ENCODE data around the gene IQCM.

The IQCM gene, protein sequence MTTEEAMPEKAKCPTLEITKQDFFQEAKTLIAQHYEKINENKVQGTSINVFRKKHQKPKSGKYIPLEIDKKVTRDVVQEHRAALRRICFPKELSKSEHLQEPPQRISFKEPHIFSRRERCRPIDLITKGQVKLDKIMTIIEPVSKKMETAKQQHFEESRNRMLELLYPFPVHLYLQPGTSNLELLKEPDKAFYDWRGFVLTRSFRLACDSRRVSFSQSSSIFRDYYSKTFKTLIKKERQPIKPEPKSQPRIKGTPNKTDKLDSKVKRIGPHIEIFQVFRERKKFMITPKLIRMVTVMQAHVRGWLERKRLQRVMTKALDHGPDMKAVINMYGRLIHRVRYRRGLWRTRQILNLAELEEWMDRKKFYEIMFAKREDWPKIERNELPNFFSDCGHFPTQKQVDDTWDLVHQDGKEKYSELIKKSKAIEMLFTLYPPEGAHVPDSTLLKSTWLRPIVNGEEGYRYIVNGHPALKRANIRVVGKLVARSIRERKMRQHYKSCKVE

DNA sequence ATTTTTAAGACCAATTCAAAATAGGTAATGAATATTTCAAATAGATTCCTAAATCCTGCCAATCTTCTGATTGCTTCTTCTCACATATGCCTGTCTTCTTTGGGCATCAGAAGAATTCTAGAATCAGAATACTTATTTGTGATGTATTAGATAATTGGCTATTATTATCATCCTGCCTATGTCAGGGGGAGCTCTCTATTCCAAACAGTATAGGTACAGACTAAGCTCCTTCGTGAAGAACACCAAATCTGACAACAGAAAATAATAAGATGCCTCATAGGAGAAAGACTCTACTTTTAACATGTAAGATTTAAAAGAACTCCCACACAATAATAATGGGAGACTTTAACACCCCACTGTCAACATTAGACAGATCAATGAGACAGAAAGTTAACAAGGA, at the start of gene IQCM:
IQCM (minus strand) TSS at position 101 of the 400 bp plus-strand sequence. CDS start 73,152 bp downstream, outside the sequence.
- no peak for DNase-seq (ENCODE audit: low spot score)

DNA sequence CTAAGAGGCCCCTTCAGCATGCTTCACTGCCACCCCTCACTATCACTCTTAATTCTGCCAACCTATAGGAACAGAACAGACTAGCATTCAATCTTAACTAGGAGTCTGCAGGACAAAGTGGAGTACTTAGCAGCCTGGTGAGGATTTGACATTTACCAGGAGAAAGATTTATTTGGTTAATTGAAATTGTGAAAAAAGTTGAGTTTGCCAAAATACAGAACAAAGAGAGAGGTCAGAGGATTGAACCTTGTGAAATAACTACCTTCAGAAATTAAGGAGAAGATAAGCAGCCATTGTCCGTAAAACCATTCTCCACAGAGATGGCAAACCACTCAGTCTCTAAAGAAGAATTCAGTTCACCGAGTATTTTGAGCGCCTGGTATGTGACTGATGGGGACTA, 41.8 kb upstream of the IQCM start:
- DNase-seq (ENCODE audit: low spot score) = no peak

DNA sequence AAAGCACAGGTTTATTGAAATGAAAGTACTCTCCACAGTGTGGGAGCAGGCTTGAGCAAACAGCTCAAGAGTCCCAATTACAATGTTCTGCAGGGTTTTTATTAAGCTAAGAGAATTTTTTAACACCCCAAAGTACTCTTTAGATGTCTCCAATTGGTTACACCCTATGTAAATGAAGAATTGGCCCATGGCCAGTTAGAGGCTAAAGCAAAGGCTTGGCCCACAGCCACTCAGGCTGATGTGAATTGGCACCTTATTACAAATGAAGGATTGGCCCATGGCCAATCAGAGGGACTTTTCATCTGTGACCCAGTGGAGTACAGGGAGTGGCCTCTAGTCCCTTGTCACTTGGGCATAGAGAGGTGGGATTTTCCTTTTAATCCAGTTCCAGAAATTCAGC, 30.1 kb upstream of the IQCM start:
- no peak for DNase-seq (ENCODE audit: low spot score)

DNA sequence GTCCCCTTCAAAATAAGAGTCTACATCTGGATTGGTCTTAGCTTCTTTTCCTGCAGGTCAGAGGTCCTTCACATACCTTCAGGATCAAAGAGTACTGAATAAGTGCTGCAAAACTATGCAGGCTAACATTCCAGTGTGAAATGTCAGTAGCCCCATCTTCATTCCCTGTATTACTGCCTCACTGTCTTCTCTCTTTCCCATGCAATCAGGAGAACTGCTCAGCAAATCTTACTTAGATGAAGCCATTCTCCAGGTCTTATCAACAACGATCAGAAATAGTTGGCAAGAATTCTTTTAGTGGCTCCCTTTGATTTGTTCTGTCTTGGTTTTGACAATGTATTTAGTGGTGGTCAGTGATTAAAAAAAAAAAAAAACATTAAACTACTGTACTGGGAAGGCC, 26.0 kb upstream of the IQCM start:
- DNase-seq (ENCODE audit: low spot score) = no peak

DNA sequence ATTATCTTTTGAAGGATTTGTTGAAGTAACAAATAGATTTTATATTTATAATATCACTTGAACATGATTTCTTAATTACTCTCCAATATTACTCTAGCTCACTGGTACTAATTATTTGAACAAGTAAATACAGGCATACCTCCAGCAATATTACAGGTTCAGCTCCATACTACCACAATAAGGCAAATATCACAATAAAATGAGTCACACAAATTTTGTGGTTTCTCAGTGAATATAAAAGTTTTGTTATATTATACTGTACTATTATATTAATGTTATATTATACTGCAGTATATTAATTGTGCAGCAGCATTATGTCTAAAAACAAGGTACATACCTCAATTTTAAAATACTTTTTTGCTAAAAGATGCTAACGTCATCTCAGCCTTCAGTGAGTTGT, 22.4 kb upstream of the IQCM start:
- DNase-seq (ENCODE audit: low spot score) = no peak

DNA sequence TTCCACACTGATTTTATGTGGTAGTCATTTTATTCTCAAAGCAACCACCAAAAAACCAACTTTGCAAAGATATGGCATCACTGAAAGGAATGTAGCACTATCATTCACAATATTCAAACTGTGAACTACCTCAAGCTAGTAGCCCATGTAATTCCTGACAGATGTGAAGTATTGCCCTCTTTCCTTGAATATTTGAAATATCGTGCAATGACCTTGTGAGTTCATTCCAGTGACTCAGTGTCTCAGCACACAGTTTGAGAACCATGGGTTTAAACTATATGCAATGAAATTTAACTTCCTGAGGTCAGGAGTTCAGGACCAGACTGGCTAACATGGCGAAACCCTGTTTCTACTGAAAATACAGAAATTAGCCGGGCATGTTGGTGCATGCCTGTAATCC, 20.9 kb upstream of the IQCM start:
- no peak for DNase-seq (ENCODE audit: low spot score)

DNA sequence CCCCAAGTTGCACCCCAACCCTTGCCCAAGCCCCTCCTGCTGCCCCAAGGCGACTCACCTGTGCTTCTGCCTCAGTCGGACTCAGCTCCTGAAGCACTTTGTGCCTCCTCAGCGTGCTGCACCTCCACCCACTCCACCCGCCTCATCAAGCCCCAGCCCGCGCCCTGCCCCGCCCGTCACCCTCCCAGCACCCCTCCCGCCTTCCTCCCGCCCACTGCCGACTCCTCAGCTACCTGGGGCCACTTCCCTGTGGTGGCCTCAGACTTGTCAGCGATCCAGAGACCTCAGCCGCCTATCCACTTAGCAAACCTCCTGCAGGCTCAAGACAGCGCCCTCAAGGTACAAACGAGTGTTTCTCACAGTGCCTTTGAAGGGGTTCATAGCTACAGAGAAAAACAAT, 19.6 kb upstream of the IQCM start:
- DNase-seq (ENCODE audit: low spot score) = no peak

DNA sequence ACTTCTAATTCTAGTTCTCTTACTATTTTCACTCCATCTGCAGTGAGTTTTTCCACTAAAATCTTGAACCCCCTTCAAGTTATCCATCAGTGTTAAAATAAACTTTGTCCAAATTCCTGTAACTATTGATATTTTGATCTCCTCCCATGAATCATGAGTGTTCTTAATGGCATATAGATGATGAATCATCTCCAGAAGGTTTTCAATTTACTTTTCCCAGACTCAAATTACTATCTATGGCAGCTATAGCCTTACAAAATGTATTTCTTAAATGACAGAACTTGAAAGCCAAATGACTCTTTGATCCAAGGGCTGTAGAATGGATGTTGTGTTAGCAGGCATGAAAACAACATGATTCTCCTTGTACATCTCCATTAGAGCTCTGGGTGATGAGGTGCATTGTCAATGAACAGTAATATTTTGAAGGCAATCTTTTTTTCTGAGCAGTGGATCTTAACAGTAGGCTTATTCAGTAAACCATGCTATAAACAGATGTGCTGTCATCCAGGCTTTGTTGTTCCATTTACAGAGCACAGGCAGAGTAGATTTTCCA, 16.1 kb upstream of the IQCM start:
- DNase-seq (ENCODE audit: low spot score) = no peak

DNA sequence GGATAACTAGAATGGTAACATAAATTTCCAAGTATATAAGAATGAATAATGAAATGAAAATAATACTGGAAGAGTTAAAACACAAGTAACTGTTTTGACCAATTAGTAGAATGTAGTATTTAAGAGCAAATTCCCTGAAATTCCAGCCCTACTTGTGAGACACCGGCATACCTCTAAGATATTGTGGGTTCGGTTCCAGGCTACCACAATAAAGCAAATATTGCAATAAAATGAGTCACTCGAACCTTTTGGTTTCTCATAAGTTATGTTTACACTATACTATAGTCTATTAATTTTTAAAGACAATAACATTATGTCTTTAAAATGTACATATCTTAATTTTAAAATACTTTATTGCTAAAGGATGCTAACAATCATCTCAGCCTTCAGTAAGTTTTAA, 15.2 kb upstream of the IQCM start:
- no peak for DNase-seq (ENCODE audit: low spot score)

DNA sequence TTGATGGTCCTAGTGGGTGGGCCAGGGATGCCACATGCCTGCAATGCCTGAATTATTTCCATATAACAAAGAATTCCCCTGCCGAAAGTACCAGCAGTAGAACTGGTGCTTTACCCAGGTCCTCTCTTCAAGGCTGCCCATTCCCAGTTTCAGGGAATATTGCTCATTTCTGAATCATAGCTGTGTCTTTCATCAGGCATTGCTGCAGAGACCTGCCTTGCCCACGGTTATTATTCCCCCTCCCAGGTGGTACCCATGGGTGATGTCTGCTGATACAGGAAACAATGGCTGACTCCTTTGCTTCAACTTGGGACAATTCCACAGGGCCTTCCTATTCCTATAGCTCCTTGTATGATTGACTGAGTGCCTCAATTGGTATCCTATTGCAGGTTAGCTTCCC, 9.7 kb upstream of the IQCM start:
- DNase-seq (ENCODE audit: low spot score) = no peak

DNA sequence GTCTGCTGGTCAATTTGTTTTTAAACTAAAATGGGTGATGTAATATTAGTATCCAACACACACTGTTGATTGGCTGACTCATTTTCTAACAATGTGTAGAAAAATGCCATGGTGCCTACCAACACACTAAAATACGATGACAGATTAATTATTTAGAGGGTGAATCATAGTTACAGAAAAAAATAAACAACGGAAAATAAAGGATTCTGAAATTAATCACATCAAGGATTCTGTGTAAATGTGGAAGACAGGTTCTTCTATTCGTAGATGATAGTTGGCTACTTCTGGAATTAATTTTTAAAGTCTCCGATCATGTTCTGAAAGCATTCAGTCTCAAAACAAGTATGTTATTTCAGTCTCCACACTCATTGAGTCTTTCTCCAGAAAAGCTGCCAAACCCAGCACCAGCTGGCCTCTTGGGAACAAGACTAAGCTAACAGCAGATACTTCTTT, 8.2 kb upstream of the IQCM start:
- DNase-seq (ENCODE audit: low spot score) = no peak

DNA sequence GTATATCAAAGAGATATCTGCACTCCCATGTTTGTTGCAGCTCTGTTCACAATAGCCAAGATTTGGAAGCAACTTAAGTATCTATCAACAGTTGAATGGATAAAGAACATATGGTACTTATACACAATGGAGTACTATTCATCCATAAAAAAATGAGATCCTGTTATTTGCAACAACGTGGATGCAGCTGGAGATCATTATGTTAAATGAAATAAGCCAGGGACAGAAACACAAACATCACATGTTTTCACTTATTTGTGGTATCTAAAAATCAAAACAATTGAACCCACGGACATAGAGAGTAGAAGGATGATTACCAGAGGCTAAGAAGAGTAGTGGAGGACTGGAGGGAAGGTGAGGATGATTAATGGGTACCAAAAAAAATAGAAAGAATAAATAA, 14.2 kb downstream of the IQCM start:
- no peak for DNase-seq (ENCODE audit: low spot score)

DNA sequence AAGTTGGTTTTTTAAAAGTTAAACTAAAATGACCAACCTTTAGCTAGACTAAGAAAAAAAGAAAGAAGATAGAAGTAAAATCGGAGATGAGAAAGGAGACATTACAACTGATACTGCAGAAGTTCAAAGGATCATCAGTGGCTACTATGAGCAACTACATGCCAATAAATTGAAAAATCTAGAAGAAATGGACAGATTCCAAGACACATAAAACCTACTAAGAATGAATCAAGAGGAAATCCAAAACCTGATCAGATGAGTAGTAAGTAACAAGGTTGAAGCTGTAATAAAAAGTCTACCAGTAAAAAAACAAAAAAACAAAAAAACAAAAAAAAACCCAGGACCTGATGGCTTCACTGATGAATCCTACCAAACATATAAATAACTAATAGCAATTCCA, 16.1 kb downstream of the IQCM start:
- DNase-seq (ENCODE audit: low spot score) = no peak

DNA sequence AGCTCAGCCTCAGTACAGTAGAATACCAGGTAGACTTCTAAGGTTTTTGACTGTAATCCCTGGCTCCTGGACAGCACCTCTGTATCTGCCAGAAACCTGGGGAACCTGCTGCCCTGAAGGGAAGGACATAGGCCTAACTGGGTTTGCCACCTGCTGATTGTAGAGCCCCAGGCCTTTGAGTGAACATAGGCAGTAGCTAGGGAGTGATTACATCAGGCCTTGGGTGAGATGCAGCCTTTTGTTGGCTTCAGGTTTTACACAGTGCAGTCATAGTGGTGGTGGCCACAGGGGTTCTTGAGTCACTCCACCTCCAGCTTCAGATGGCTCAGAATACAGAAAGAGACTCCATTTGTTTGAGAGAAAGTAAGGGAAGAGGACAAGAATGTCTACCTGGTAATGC, 19.3 kb downstream of the IQCM start:
- no peak for DNase-seq (ENCODE audit: low spot score)

DNA sequence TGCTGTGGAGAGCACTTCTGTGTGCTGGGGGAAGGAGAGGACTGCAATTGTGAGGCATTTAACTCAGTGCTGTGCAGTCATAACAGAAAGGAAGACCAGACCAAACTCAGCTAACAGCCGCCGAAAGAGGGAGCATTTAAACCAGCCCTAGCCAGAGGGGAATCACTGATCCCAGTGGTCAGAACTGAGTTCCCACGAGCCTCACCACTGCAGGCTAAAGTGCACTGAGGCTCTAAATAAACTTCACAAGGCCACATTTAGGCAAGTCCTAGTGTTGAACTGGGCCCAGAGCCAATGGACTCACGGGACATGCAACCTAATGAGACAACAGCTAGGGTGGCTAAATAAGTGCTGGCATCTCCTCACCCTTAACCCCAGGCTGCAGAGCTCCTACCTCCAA, 20.4 kb downstream of the IQCM start:
- DNase-seq (ENCODE audit: low spot score) = no peak

DNA sequence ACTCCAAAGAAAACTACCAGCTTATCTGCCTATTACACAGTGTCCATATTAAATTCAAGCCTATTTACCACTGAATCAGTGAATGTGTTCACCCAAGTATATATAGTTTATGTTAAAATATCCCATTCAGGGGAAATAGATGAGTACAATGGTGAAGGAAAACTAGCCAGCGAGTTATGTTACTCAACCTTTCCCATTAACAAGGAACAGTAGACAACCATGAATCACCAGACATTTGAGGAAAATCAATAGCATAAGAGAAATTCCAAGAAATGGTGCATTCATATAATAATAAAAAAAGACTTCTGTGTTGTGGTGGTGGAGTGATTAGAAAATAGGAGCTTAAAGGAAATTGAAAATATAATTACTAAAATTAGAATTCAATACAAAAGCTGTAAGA, 21.3 kb downstream of the IQCM start:
- DNase-seq (ENCODE audit: low spot score) = no peak

DNA sequence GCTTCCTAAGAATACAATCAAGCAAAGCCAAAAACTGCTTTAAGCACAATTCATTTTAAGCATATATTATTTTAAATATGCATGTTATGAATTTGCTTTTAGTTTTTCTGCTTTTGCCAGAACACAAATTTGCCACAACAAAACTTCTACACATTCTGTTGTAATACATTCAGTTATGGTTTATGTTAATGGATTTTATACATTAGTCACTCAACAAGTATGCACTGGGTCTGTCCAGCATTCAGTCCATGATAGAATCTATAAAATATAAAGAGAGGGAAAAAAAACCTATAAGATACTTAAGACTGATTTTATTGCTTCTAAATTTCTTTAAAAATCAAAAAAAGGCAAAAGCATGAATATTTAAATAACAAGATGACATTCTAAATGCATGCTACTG, 22.2 kb downstream of the IQCM start:
- DNase-seq (ENCODE audit: low spot score) = no peak

DNA sequence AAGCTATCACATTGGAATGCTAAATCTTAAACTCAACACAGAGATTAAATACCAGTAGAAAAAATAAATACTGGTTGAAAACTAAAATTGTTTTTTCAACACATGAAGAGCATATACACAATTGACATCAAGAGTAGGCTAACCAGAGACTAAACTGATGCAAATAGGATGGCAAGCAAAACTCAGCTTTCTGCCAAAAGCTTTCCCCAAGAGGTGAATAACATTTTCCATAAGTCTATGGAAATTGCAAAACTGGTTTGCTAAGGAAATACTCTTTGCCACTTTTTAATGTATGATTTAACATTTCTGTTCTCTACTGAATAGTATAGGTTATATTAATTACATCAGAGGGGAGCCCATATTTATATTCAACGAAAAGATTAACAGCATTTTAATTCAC, 23.8 kb downstream of the IQCM start:
- no peak for DNase-seq (ENCODE audit: low spot score)

DNA sequence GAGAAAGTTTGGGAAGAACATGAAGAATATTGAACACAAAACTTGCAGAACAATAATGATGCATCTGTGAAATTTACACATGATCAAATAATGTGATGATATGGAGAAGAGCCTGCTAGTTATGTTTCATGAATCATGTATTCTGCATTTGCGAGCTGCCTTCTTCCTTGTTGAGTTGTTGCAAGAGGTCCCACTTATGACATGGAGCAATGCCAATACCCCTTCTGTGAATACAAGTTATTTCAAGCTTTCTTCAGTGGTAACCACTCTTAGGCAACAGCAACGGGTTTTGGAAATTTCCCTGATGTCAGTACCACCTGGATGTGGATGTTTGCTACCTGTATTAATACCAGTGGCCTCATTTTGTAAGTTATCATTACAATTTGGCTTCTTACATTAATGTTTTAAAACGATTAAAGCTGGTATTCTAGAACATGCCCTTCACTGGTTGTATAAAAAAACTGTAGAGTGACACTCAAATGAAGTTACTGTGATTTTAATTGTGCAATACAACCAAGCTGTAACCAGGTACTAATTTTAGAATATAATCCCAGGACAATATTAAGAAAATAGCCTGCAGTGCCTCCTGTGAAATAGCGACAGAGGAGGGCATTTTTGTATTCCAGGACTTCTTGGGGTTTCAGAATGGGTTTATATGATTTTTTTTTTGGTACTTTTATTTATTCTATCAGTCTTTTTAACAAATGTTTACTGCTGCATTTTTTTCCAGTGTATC, 25.3 kb downstream of the IQCM start:
- DNase-seq (ENCODE audit: low spot score) = no peak

DNA sequence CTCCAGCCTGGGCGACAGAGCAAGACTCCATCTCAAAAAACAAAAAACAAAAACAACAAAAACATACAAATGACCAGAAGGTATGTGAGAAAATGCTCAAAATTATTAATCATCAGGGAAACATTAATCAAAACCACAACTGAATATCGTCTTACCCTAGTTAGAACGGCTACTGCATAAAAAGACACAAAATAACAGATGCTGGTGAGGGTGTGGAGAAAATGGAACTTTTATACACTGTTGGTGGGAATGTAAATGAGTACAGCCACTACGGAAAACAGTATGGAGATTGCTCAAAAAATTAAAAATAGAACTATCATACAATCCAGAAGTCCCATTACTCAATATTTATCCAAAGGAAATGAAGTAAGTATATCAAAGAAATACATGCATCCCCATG, 27.3 kb downstream of the IQCM start:
- no peak for DNase-seq (ENCODE audit: low spot score)

DNA sequence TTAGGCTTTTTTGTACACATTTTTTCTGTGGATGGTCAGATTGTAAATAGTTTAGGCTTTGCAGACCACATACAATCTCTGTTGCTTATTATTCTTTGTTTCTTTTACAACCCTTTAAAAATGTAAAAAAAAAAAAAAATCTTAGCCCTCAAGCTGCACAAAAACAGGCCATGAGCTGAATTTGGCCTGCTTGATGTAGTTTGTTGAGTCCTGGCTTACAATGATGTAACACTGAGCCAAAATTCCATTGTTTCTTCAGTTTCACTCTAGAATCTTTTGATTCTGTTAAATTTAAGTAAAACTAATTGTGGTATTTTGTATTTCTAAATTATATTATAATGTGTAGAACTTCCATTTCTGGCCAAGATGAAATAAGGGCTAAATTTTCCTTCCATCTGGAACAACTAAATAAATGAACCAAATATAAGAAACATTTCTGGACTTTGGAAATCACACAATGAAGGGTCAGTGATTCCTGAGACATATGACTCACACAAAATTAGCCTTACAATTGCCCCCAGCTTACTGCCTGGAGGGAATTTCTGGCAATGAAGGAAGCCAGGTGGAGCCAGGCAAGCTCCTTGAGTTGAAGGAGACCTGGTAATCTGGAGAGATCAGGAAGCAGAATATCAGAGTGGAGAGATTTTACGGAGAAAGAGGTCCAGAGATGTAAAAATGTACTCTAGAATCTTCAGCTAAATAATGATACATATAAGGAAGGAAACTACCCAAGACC, 29.8 kb downstream of the IQCM start:
- DNase-seq (ENCODE audit: low spot score) = no peak

DNA sequence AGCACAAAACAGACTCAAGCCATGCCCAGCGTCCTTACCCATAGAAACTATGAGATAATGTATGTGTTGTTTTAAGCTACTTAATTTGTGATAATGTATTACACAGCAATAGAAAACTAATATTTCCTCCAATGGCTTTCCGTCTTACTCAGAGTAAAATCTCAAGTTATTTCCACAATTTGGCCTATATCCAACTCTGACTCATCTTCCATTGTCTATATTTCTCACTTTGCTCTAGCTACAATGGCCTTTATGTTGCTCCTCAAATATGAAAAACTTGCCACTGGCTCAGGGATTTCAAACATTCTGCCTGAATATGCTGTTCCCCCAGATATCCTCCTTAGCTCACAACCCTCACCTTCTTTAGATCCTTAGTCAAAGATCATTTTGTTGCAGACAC, 31.6 kb downstream of the IQCM start:
- no peak for DNase-seq (ENCODE audit: low spot score)

Data from ecto neural progenitor cell (in vitro differentiated cells).